HG03442 (cell line): ENCODE data around the gene IGBP1.
A peak's percentile ranks its signal among the peaks of the same experiment; 100 is the strongest.
"Not testable (repeated sequence)": the region's sequence is repeated elsewhere in the genome, so short reads cannot be mapped to it uniquely, and the experiment has no call there.

ENCODE experiments used
- ATAC-seq: cut with Tn5 transposase; IDR thresholded peaks from one replicate; pipeline ENCODE4 v1.9.1; 2021; ENCODE audit warnings: mild to moderate bottlenecking, moderate library complexity; ENCODE audit not compliant: unreplicated experiment

The IGBP1 gene

GRCh38 chrX:70133303-70134115 is at the start of gene IGBP1:
Gene IGBP1 (plus strand): TSS chrX:70133447. CDS start chrX:70133948, 501 bp downstream.
- peak; percentile 84 for ATAC-seq

- no peak for ATAC-seq
Observed at GRCh38 chrX:70084592-70085240, 48.5 kb upstream of the IGBP1 start.

DNA sequence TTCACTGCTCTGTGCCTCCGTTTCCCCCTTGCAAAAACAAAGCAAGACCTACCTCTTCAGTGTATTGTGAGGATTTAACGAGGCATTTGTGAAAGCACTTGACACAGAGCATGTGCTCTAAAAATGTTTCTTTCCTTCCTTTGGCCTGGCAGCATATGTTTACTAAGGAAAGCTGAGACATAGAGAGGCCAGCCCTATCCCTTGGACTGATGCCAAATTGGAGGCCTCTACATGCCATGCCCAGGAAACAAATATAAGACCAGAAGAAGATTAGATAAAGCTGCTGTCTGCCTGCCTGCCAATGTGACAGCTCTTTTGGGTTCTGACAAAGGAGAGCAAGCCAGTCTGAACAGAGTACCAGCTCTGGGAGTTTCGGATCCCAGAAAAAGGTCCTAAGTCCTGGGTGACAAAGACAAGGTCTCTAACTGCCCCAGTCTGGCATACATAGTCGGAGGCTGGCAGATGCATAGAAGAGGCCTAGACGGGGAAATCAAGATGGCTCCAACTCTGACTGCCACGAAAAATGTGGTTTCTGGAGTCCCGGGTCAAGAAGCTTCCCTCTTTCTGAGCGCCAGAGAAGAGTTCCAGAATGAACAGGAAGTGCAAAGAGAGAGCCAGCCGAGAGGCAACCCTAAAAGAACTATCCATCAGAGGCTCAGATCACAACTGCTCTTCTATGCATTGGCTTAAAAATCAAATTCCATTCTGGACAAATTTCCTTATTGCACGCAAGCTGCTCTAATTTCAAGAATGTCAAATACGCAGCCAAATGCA is 45.2 kb upstream of the IGBP1 start:
- no peak for ATAC-seq

DNA sequence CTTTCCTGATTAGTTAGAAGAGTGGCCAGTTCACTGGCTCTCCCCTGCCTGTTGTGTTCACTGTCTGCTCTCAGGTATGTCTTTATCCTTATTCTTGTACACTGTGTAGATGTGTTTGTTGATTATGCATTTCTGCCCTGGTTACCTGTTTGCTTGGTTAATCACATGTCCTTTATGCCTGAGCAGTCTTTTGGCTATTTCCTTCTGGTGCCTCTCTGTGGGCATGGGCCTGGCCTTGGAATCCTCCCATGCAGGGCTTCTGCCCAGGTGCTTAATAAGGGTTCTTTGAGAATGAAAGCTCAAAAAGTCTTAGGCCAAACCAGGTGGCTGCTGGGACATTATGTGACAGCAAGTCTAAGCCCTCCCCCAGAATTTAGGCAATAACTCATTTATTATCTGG is 44.5 kb upstream of the IGBP1 start:
- no peak for ATAC-seq

DNA sequence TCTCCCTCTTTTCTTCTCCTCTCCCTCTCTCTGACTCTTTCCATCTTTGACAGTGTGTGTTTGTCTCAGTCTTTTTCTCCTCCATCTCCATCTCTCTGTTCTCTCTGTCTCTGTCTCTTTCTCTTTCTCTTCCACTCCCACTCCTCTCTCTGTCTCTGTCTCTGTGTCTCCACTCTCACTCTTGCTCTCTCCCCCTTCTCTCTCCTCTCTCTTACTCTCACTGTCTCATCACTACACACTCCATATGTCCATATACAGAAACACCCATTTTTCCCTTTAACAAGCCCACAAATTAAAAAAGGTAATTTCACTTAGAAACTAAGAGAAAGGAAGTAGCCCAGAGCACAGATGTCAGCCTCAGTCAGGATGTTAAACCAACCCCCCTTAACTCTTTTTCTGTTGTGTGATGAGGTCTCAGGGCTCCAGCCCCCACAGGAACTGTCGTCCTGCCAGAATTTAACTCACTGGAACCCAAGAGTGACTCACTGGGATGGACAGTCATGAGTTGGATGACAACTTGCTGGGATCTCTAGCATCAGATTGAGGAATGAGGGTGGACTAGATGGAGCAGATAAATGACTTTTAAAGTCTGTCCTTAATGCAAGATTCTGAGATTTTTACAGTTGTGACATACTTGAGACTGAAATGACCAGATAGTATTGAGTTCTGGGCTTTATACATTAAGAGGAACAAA is 43.5 kb upstream of the IGBP1 start:
- no peak for ATAC-seq

GRCh38 chrX:70092247-70092646 is 41.0 kb upstream of the IGBP1 start:
- ATAC-seq = no peak

- ATAC-seq = no peak
Observed at GRCh38 chrX:70096052-70096451, 37.2 kb upstream of the IGBP1 start.

GRCh38 chrX:70105229-70105628 is 28.0 kb upstream of the IGBP1 start:
- ATAC-seq = no peak

DNA sequence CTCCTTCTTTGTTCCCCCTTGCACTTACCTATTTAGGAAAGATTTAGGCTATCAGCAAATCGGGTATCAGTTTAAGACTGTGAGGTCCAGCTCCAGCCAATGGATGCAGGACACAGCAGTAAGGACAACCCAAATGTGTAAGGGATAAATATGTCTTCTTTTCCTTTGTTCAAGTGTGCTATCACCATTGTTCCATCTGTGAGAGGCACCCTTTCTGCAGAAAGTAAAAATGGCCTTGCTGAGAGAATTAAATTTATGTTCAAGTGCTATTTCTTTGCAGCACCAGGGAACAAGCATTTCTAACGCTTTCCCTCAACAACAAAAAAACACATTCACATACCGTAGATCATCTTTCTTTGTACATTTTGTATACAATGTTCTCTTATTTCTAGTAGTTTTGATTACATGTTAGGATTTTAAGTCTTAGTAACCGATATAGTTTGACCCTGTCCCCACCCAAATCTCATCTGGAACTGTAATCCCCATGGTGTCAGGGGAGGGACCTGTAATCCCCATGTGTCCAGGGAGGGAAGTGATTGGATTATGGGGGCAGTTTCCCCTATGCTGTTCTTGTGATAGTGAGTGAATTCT is 21.7 kb upstream of the IGBP1 start:
- ATAC-seq = not testable (repeated sequence)

DNA sequence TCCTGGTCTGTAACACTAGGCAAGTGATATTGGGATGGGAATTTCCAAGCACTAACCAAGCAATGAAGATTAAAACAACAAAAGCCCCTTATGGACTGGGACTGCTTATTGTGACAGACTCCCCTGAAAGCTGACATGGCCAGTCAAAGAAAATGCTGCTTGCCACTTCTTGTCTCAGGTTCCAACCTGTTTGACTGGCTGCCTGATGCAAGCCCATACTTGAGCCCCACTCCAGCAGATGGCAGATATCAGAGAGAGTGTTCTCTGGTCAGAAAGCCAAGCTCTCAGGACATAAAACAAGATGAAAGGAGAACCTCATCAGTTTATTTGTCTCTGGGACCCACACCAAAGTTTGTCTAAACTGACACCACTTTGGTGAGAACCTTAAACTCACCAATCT is 15.5 kb upstream of the IGBP1 start:
- ATAC-seq = no peak

DNA sequence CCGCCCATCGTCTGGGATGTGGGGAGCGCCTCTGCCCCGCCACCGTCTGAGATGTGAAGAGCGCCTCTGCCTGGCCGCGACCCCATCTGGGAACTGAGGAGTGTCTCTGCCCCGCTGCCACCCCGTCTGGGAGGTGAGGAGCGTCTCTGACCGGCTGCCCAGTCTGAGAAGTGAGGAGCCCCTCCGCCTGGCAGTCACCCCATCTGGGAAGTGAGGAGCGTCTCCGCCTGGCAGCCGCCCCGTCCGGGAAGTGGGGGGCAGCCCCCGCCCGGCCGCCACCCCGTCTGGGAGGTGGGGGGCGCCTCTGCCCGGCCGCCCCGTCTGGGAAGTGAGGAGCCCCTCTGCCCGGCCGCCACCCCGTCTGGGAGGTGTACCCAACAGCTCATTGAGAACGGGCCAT is 10.2 kb upstream of the IGBP1 start:
- ATAC-seq = not testable (repeated sequence)

GRCh38 chrX:70124678-70125077 is 8.6 kb upstream of the IGBP1 start:
- no peak for ATAC-seq

DNA sequence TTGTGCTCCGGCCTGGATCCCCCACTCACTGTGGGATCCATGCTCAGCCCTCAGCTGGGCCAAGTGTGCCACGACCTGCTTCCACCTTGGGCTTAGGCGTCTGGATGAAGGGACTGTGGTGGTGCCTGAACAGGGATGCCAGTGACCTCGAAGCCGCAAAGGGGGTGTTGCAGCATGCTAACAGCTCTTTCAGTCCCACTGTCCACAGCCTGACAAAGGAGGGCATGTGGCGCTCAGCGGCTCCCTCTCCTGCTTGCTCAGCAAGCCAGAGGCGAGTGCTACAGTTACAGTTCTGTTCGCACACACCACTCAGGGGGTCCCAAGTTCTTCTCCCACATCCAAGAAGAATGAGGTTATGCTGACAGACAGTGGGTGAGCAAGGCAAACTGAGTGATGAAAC is 5.2 kb upstream of the IGBP1 start:
- ATAC-seq = no peak

- no peak for ATAC-seq
Observed at GRCh38 chrX:70129816-70130215, 3.4 kb upstream of the IGBP1 start.

DNA sequence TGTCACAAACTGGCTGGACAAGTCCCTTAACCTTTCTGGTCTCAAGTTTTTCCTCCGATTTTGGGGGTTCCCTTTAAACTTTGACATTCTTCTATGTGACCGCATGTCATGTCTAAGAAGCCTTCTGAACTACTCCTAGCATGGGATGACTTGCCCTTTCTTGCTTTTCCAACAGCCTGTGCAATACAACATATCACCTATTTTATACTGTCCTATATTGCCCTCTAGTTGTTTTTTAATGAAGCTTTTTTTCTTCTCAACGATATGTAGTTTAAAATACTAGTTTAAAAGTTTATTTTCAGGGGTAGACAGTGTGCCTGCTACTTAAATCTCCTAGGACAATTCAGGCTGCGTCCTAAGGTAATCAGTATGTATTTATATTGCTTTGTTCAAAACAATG is 1.0 kb upstream of the IGBP1 start:
- ATAC-seq = no peak

- ATAC-seq = no peak
Observed at GRCh38 chrX:70132877-70133302, 357 bp upstream of the IGBP1 start.

DNA sequence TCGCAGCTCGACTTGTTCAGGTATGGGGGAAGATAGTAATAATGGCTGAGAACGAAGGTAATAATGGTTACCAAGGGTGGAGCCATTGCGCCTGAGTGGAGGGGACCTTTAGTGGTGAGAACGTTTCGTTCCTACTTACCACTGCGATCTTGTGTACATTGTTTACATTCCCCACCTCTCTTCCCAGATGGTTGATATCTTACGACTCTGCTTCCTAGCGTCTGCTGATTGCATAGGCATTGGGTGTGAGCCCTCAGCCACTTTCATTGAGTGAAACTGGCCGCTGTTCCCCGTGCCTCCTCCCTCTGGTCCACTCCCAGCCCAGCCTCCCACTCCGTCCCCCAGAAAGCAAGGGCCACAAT is 850 bp downstream of the IGBP1 start:
- peak; percentile 11 for ATAC-seq

- no peak for ATAC-seq
Observed at GRCh38 chrX:70138622-70139021, 5.4 kb downstream of the IGBP1 start.

DNA sequence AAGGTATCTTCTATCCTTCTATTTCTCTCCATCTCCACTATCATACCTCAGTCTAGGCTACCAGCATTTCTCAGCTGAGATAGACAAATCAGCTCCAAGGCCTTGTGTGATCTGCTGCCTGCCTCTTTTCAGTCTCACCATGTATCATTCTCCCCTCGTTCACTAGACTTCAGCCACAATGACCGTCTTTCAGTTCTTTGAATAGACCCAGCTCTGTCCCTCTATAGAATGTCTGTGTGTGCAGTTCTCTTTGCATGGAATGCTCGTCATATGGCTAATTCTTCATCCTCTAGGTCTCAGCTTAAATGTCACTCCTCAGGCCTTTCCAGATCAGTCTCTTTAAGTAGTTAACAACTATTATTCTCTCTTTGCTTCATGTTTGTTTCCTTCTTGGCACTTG is 6.5 kb downstream of the IGBP1 start:
- no peak for ATAC-seq

DNA sequence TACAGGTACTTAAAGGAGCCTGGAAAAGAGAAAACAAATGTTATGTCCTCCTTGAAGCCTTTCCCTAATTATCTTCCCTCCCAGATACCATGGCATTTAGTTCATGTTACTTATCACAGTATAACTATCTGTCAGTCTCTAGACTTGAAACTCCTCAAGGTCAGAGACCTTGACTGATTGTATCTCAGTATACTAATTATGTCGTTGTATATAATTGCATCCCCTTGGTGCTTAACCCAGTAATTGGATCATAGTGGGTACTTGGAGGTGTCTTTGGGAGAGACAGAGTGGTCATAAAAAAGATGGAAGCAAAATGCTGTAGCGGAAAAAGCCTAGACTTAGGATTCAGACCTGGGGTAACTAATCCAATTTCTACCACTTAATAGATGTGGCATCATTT is 8.1 kb downstream of the IGBP1 start:
- no peak for ATAC-seq
